NOMO-1 treated with dmso at 0.1 percent for 144 hours (cell line): ENCODE measurements around the gene NOMO2.
"Not testable (repeated sequence)": the region's sequence is repeated elsewhere in the genome, so short reads cannot be mapped to it uniquely, and the experiment has no call there.

ENCODE experiments used
- DNase-seq: peaks from one replicate; lab custom pipeline; 2025; ENCODE audit not compliant: unreplicated experiment; lab: John Stamatoyannopoulos, UW

NOMO2 gene

GRCh38 chr16:18575298-18575917 lies 13.5 kb upstream of the NOMO2 start:
- DNase-seq = not testable (repeated sequence)

- DNase-seq = not testable (repeated sequence)
Measured at GRCh38 chr16:18573887-18574286, 12.0 kb upstream of the NOMO2 start.

DNA sequence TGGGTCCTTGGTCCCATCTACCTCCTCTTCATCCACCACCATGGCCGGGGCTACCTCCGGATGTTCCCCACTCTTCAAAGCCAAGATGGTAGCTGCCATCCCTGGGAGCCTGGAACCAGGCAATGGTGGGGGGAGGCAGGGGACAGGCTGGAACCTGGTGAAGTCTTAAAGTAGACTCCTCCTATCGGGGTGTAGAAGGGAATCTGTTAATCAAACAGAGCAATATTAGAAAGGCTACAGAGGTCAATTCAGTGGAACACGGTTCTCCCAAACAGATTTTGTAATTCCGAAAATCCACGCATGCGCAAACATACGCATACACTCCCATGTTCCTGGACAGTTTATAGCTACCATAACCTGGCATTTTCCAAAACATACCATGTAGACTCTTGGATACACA lies 11.1 kb upstream of the NOMO2 start:
- DNase-seq = not testable (repeated sequence)

DNA sequence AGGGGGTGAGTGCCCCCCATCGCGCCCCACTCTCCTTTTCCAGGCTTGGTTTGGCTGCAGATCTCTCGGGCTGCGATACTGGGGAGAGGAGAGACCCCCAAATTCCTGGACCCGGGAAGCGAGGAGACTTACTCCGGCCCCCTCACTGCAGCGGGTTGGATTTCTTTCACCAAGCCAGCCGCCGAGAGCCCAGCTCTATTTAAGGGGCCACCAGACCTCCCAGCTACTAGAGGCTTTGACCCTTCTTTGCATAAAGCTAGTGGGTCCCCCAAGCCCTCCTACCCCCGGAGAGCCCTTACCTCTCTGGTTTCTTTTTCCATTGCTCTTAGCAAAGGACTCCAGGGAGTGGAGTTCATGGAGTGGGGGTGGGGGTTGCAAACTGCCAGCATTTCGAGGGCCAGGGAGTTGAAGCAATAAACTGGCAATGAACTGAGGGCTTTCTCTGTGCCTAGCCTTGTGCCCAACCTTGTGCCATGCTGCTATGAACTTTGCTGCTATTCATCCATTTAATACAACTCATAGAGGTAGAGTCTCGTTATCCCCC lies 9.5 kb upstream of the NOMO2 start:
- not testable (repeated sequence) for DNase-seq

DNA sequence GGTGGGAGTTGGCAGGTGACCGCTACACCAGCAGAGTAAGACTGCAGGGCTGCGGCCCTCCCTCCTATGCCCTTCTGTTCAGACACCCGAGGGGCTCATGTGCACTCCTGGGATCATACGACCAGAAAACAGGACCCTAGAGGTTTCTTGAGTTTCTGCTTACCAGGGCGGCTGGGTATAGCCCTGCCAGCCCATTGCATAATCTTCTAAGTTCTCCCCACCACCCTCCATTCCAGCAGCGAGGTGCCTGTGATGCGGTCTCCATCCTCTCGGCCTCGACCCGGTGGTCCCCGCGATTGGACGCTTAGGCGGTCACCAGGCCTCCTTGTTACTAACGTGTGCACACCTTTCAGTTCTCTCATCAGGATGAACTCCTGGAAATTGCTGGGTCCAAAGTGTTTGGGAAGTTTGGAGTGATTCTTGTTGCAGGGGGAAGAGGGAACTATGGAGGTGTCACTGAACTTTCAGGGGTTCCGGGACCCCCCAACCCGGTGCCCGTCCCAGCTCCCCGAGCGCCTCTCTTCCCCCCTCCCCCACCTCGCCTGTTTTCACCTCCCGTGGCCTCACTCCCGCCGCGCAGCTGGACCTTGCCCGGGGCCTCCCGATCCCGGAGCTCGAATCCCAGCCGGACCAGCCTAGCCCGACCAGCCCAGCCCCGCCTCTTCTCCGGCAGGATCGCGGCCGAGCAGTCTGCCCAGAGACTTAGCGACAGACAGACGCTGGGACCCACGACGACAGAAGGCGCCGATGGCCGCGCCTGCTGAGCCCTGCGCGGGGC lies 8.8 kb upstream of the NOMO2 start:
- DNase-seq = not testable (repeated sequence)

DNA sequence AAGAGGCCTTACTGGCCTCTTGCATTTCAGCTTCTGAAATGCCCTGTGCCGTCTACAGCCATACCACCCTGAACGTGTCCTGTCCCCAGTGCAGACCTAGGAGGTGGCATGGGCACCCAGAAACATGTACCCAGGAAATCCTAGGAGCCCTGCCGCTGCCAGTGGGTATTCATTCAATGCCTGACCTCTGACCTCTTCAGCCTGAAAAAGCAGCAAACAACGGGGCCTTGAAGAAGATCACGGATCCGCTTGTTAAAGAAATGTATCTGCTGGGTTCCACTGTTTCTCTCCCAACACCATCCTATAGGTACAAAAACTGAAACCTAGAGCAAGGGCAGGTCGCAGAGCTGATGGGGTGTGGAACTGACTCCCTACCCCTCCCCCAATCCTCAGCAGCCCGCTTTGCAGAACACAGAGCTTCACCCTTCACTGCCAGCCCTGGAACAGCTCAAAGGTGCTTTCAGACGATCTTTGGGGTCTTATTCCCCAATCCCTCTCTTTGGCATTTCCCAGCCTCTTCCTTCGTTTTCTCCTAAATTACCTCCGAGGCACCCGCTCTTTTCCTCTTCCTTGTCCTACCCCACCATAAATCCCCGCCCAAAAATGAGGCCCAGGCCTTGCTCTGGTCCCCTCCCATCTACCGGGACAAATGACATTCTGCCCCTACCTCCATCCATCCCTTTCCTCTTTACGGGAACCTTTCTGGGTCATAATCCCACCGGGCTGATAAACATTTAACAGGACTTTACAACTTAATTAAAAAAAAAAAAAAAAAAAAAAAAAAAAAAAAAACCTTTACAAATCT lies 1.3 kb downstream of the NOMO2 start:
- DNase-seq = not testable (repeated sequence)

DNA sequence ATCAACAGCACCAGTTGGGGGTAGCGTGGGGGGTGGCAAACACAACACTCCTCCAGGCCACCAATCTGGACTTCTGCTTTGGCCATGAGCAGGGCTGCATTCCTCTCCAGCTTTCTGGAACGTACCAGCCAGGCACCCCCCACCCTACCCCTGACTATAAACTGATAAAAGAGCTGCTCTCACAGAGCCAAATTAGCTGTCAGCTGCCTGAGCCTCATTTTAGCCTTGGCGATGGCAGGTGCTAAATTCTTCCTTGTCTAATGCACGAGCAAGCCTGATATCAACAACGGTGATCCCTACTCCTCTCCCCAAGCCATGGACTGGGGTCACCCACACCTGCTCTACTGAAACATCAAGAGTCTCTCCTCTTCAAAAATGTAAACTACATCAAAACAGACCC lies 8.2 kb downstream of the NOMO2 start:
- DNase-seq = not testable (repeated sequence)

- not testable (repeated sequence) for DNase-seq
Measured at GRCh38 chr16:18547382-18547781, 14.5 kb downstream of the NOMO2 start.

DNA sequence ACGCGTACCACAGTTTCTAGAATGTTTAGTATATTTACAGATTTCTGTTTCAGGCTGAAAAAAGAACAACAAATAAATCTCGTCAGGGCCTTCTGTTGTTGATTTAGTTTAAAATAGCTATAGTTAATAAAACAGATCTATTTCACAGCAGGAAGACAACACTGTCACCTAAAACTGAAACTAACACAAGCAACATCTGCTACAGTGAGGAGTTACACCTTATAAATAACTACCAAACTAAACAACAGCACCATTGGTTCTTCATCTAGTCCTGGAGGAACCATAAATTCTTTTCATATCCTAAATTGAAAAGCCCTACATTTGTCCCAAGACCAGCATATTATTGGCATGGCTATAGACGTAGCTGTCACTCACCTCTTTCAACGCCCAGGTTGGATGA lies 15.0 kb downstream of the NOMO2 start:
- DNase-seq = not testable (repeated sequence)

DNA sequence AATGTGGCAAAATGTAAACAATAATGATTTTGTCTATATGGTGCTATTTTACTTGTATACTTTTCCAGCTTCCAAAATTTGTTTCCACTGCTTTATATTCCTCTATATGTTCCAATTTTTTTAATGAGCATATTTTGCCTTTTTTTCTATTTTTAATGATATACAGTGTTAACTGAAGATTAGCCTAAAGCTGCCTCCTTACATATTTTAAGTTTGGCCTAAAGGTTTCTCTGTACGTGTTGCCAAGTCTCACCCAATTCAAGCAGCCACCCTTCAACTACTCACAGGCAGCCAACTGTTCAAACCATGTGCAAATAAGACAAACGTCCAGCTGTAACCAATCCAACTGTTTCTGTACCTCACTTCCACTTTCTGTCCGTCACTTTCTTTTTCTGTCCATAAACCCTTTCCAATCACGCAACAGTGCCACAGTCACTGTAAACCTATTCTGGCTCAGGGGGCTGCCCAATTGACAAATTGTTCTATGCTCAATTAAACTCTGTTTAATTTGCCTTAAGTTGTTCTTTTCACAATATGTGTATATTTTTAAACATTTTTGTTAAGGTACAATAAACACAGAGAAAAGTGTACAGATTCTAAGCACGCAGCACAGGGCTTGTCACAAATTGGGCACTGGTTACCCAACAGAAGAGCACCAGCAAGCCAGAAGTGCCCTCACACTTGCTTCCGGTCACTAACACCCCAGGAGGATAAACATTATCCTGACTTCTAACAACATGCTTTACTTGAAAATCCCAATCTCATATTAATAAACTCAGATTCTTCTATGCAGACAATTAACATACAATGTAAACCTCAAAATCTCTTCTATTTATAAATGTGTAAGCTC lies 17.4 kb downstream of the NOMO2 start:
- DNase-seq = peak; percentile 46

DNA sequence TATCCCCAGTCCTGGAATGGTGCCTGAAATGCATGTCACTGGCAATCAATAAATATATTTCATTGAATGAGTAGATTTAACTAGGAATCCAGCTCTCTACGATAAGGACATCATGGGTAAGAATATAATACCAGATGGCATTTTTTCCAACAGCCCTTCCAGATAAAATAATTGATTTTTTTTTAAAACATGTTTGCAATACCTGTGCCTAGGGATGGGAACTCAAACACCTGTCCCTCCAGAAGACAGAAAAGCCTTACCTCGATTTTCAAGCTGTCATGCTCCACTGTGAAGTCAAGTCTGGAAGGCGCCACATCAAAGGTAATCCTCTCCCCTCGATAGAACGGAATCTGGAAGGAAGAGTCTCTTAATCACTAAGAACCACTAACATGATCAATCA lies 20.0 kb downstream of the NOMO2 start:
- not testable (repeated sequence) for DNase-seq

GRCh38 chr16:18537004-18537403 lies 24.9 kb downstream of the NOMO2 start:
- DNase-seq = not testable (repeated sequence)

- DNase-seq = not testable (repeated sequence)
Measured at GRCh38 chr16:18535519-18536168, 26.3 kb downstream of the NOMO2 start.

- not testable (repeated sequence) for DNase-seq
Measured at GRCh38 chr16:18534308-18534707, 27.6 kb downstream of the NOMO2 start.

DNA sequence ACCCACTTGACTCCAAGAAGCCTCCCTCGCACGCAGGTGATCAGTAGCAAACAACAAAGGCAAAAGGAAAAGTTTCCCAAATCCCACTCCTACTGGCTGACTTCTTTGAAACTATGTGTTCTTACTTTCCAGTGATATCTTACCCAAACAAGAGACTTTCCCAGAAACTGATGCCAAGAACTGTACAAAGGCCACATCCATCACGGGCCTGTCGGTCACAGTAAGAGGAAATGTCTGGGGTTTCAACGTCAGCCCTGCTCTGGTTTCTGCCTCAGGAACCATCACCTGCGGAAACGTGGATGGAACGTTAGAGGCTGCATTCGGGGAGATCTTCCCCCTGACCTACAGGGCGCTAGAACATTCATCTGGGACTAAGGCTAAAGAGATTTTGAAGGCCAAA lies 30.6 kb downstream of the NOMO2 start:
- DNase-seq = not testable (repeated sequence)

GRCh38 chr16:18530329-18530728 lies 31.6 kb downstream of the NOMO2 start:
- not testable (repeated sequence) for DNase-seq

DNA sequence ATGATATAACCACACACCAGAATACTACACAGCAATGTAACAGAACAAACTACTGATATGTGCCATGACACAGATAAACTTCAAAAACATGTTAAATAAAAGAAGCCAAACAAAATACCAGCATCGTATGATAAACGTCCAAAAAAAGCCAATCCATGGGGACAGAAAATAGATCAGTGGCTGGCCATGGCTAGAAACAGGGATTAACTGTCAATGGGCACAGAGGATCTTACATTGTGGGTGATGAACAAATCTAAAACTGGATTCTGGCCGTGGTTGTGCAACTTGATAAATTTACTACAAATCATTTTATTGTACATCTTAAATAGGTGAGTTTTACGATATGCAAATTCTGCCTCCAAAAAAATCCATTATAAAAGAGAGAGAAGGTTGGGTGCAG lies 35.4 kb downstream of the NOMO2 start:
- not testable (repeated sequence) for DNase-seq

- not testable (repeated sequence) for DNase-seq
Measured at GRCh38 chr16:18525882-18526482, 35.9 kb downstream of the NOMO2 start.

GRCh38 chr16:18522637-18523036 lies 39.3 kb downstream of the NOMO2 start:
- not testable (repeated sequence) for DNase-seq
